OCI-LY3 (cell line): Measurements from ENCODE around the gene FOXF2.

ENCODE experiments used
- H2AFZ ChIP-seq: fragments of 200-600, 300-600 bp; shearing (Covaris generic); 2 replicates; pipeline ENCODE4 v1.6.0; 2014; ENCODE audit warnings: antibody characterized with exemption, low read depth, low read length
- H3K27ac ChIP-seq: fragments of 200-600, 300-600 bp; sonication (generic); 2 replicates; pipeline ENCODE4 v1.5.1; 2014; ENCODE audit warnings: mild to moderate bottlenecking, low read length, moderate library complexity, mixed read lengths
- H3K27me3 ChIP-seq: fragments of 200-600, 300-600 bp; sonication (generic); 2 replicates; pipeline ENCODE4 v1.6.1; 2014; ENCODE audit warnings: low read depth, low read length, mixed read lengths
- H3K36me3 ChIP-seq: fragments of 200-600, 300-600 bp; sonication (generic); replicated peaks from 2 replicates; pipeline ENCODE3; 2014; ENCODE audit warnings: low read depth, low read length, mixed read lengths
- H3K4me1 ChIP-seq: fragments of 300-600, 200-600 bp; sonication (generic); 2 replicates; pipeline ENCODE4 v1.6.1; 2014; ENCODE audit warnings: low read length, mixed read lengths
- H3K4me2 ChIP-seq: fragments of 200-600, 300-600 bp; sonication (generic); 2 replicates; pipeline ENCODE4 v1.6.1; 2014; ENCODE audit warnings: low read length, mixed read lengths
- H3K4me3 ChIP-seq: fragments of 300-600, 200-600 bp; sonication (generic); 2 replicates; pipeline ENCODE4 v1.5.1; 2014; ENCODE audit warnings: antibody characterized with exemption, mild to moderate bottlenecking, low read length, moderate library complexity
- H3K79me2 ChIP-seq: fragments of 300-600, 200-600 bp; shearing (Covaris generic); 2 replicates; pipeline ENCODE4 v1.6.1; 2014; ENCODE audit warnings: mild to moderate bottlenecking, low read length, mixed read lengths
- H3K9ac ChIP-seq: fragments of 300-600, 200-600 bp; shearing (Covaris generic); 2 replicates; pipeline ENCODE4 v1.6.0; 2014; ENCODE audit warnings: mild to moderate bottlenecking, low read length, moderate library complexity
- H3K9me3 ChIP-seq: fragments of 200-600, 300-600 bp; shearing (Covaris generic); 2 replicates; pipeline ENCODE4 v1.6.1; 2014; ENCODE audit warnings: low read length, mixed read lengths; ENCODE audit not compliant: insufficient read depth
- H4K20me1 ChIP-seq: fragments of 200-600, 300-600 bp; sonication (generic); 2 replicates; pipeline ENCODE4 v1.6.1; 2016; ENCODE audit warnings: low read length, mixed read lengths; ENCODE audit not compliant: insufficient read depth
- EZH2phosphoT487 ChIP-seq: fragments of 200-600 bp; shearing (Covaris generic); IDR thresholded peaks from 2 replicates; pipeline ENCODE4 v1.6.1; 2018; ENCODE audit warnings: antibody characterized with exemption, mixed run types, low read depth
- TF ChIP-seq, protein P1 (sequence below): fragments of 200-600, 300-600 bp; sonication (generic); IDR thresholded peaks from 2 replicates; pipeline ENCODE4 v1.5.1; 2014; ENCODE audit warnings: antibody characterized with exemption, low read length, low read depth

FOXF2 gene

GRCh38 chr6:1372690-1373089 lies 16.7 kb upstream of the FOXF2 start:
- no peak overlapping the region for H3K4me3 ChIP-seq
- H3K27ac ChIP-seq: no peak overlapping the region
- TF ChIP-seq EZH2phosphoT487: no peak
- TF ChIP-seq, protein P1, sequence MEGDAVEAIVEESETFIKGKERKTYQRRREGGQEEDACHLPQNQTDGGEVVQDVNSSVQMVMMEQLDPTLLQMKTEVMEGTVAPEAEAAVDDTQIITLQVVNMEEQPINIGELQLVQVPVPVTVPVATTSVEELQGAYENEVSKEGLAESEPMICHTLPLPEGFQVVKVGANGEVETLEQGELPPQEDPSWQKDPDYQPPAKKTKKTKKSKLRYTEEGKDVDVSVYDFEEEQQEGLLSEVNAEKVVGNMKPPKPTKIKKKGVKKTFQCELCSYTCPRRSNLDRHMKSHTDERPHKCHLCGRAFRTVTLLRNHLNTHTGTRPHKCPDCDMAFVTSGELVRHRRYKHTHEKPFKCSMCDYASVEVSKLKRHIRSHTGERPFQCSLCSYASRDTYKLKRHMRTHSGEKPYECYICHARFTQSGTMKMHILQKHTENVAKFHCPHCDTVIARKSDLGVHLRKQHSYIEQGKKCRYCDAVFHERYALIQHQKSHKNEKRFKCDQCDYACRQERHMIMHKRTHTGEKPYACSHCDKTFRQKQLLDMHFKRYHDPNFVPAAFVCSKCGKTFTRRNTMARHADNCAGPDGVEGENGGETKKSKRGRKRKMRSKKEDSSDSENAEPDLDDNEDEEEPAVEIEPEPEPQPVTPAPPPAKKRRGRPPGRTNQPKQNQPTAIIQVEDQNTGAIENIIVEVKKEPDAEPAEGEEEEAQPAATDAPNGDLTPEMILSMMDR: no peak
- no peaks in the 10 kb centered on the region for H3K79me2 ChIP-seq
- no peak overlapping the region for H3K9ac ChIP-seq
- H3K9me3 ChIP-seq: no peaks in the 10 kb centered on the region
- no peaks in the 10 kb centered on the region for H3K36me3 ChIP-seq
- no peaks in the 10 kb centered on the region; the same call in 1 of the 2 replicates for H3K27me3 ChIP-seq
- no peak overlapping the region for H2AFZ ChIP-seq
- H3K4me1 ChIP-seq: no peaks in the 10 kb centered on the region
- no peaks in the 10 kb centered on the region for H4K20me1 ChIP-seq
- no peak overlapping the region for H3K4me2 ChIP-seq

DNA sequence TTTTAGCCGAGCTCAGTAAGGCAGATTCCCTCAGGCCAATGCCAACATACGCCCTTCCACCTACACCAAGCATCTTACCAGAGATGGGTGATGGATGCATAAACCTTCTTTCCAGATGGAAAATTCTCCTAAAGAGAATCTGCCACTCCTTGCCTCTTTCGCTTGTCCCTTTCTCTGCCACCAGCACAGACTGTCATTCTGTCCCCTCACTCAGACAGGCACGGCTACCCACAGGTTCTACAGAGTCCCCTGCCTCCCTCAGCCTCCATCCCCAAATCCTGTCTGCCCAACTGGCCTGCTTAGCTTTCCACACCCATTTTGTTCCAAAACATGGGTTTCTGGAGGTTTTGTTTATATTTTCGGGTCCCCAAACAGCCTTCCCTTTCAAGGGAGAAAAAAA lies 12.7 kb upstream of the FOXF2 start:
- no peaks in the 10 kb centered on the region for H3K9me3 ChIP-seq
- H3K27me3 ChIP-seq: no peaks in the 10 kb centered on the region; the same call in 1 of the 2 replicates
- no peak overlapping the region for H3K4me3 ChIP-seq
- no peaks in the 10 kb centered on the region for H3K4me1 ChIP-seq
- no peak overlapping the region for H3K4me2 ChIP-seq
- no peak overlapping the region for H3K27ac ChIP-seq
- no peak for TF ChIP-seq EZH2phosphoT487
- TF ChIP-seq, protein P1: no peak
- H3K36me3 ChIP-seq: no peaks in the 10 kb centered on the region
- no peaks in the 10 kb centered on the region for H4K20me1 ChIP-seq
- H3K79me2 ChIP-seq: no peaks in the 10 kb centered on the region
- H2AFZ ChIP-seq: no peak overlapping the region
- no peak overlapping the region for H3K9ac ChIP-seq

DNA sequence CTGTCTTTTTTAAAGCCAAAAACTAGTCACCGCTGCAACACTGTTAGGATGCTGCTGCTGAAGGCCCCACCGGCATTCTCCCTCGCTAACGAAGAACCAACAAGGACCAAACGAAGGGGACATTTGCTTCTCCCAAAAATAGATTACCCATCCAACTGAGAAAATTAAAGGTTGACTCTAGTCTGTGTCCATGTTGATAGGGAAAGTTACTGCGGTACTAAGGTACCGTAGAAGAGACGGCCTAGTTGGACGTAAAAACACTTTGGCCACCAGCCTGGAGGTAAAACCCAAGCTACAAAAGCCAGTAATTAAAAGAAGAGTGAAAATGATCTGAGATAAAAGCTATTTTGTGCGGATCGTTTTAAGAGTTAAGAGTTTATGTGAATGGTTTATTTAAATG lies 11.8 kb upstream of the FOXF2 start:
- Histone ChIP-seq H3K4me2 (no peak overlapping the region), H2AFZ (no peak overlapping the region), H3K79me2 (no peaks in the 10 kb centered on the region), H3K27ac (no peak overlapping the region), H3K9me3 (no peaks in the 10 kb centered on the region), H3K27me3 (no peaks in the 10 kb centered on the region), H3K9ac (no peak overlapping the region), H3K36me3 (no peaks in the 10 kb centered on the region), H3K4me3 (no peak overlapping the region), H4K20me1 (no peaks in the 10 kb centered on the region), H3K4me1 (no peaks in the 10 kb centered on the region)
- no peak for TF ChIP-seq EZH2phosphoT487
- TF ChIP-seq, protein P1: no peak

DNA sequence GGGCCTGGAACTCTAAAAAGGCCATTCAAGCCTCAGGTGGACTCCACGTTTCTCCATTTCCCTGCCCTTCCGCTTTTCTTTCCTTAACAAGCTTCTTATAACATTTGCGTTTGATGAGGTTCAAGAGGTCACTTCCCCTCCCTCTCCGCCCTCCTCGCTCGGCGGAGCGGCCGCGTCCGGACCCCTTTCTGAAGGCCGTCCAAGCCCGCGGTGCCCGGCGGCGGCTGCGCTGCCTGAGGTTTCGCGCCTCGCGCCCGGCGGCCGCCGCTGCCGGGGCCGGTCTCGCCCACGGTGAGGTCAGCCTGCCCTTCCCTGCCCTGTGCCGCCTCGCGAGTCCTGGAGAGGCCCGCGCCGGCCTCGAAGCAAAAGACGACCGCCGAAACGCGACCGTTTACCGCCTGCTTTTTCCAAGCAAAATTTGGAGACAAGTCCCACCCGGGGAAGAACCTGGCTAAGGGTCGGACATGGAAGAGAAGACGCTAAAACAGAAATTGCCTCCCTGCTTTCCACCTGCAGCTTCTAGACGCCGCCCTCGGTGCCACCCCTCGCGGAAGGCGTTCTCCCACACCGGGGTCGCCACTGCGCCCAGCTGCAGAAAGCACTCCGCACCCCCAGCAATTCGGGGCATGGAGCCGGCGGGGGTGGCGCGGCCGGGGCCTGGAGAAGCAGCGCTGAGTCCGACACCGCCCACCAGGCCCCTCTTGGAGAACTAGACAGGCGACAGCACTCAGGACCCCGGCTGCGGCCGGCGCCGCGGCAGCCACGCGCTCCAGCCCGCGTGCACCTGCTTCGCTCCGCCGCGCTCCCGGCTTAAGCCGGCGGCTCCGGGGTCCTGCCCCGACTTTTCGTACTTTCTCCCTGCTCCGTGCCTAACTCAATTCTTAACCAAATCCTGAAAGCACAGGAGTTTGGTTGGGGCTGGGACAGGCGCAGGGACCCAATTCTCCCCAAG lies 11.0 kb upstream of the FOXF2 start:
- Histone ChIP-seq H3K36me3 (no peaks in the 10 kb centered on the region), H3K4me3 (no peak overlapping the region), H3K4me1 (no peaks in the 10 kb centered on the region), H3K4me2 (no peak overlapping the region), H3K9me3 (no peaks in the 10 kb centered on the region), H4K20me1 (no peaks in the 10 kb centered on the region), H3K27me3 (no peaks in the 10 kb centered on the region), H3K27ac (no peak overlapping the region), H2AFZ (no peak overlapping the region), H3K9ac (no peak overlapping the region), H3K79me2 (no peaks in the 10 kb centered on the region)
- TF ChIP-seq, protein P1: no peak
- no peak for TF ChIP-seq EZH2phosphoT487
